Caco-2 (cell line): Measurements from ENCODE around the gene CEL. TPM values are rescaled to one million over a fixed set of nuclear protein-coding genes. Genes with fewer than 3 reads are reported as not detected.
"Not testable (repeated sequence)": the region's sequence is repeated elsewhere in the genome, so short reads cannot be mapped to it uniquely, and the experiment has no call there.

Source experiments
- BruUV-seq: library from RNA; stranded (reverse); fragments of 400-500 nt; replicated peaks from 2 replicates; lab custom pipeline; 2021; lab: Mats Ljungman, UMichigan
- CTCF ChIA-PET: fragments of 300-600 bp; sonication (Branson Sonifier 250); formaldehyde crosslinking; loops from one replicate; lab custom pipeline; 2022; ENCODE audit warnings: antibody characterized with exemption; lab: Charles Lee
- POLR2A ChIA-PET: fragments of 300-600 bp; sonication (Branson Sonifier 250); formaldehyde crosslinking; loops from one replicate; lab custom pipeline; 2022; ENCODE audit warnings: antibody characterized with exemption; lab: Charles Lee
- DNase-seq, 2 experiments: peaks; one replicate each; pipeline versions ENCODE4 v3.0.0 to v3.0.0-alpha.2; 2020 to 2022
- H3K27me3 ChIP-seq: replicated peaks from 2 replicates; pipeline ENCODE4 v1.6.0; 2011; ENCODE audit warnings: low read length; ENCODE audit not compliant: control insufficient read depth, insufficient read depth
- H3K36me3 ChIP-seq: 2 replicates; pipeline ENCODE4 v1.5.1; 2011; ENCODE audit warnings: low read length; ENCODE audit not compliant: control insufficient read depth, insufficient read depth
- H3K4me1 ChIP-seq: fragments of 250-450 bp; sonication (Bioruptor Pico); 2 replicates; pipeline ENCODE4 v1.5.1; 2020; ENCODE audit warnings: mild to moderate bottlenecking
- H3K4me3 ChIP-seq: 2 replicates; pipeline ENCODE4 v1.5.1; 2011; ENCODE audit warnings: low read depth, mild to moderate bottlenecking, control low read depth, low read length
- H3K9me3 ChIP-seq: fragments of 250-450 bp; sonication (Bioruptor Pico); 2 replicates; pipeline ENCODE4 v1.5.1; 2020; ENCODE audit warnings: mild to moderate bottlenecking, moderate library complexity
- H3K27ac Mint-ChIP-seq: one replicate; pipeline ENCODE4 v1.8.0; 2022; ENCODE audit warnings: mixed read lengths; ENCODE audit not compliant: unreplicated experiment
- H3K27me3 Mint-ChIP-seq: one replicate; pipeline ENCODE4 v1.8.0; 2022; ENCODE audit warnings: mixed read lengths; ENCODE audit not compliant: insufficient read depth, unreplicated experiment
- H3K36me3 Mint-ChIP-seq: one replicate; pipeline ENCODE4 v1.8.0; 2022; ENCODE audit warnings: mild to moderate bottlenecking, mixed read lengths; ENCODE audit not compliant: insufficient read depth, unreplicated experiment
- H3K4me1 Mint-ChIP-seq: one replicate; pipeline ENCODE4 v1.8.0; 2022; ENCODE audit warnings: low read depth, mixed read lengths; ENCODE audit not compliant: unreplicated experiment
- H3K4me3 Mint-ChIP-seq: one replicate; pipeline ENCODE4 v1.8.0; 2022; ENCODE audit warnings: mild to moderate bottlenecking, moderate library complexity, mixed read lengths; ENCODE audit not compliant: unreplicated experiment
- H3K9me3 Mint-ChIP-seq: one replicate; pipeline ENCODE4 v1.8.0; 2022; ENCODE audit warnings: mixed read lengths; ENCODE audit not compliant: unreplicated experiment
- intact Hi-C: fragments of 100-400 bp; cut with micrococcal nuclease; formaldehyde crosslinking; loops from one replicate; pipeline ENCODE4 v1.10.0; 2022; ENCODE audit not compliant: unreplicated experiment
- total RNA-seq: library from RNA; stranded (reverse); gene quantifications from 2 replicates; pipeline ENCODE4 v1.2.3, GENCODE V29; 2022
- TF ChIP-seq, protein P1 (sequence below), 2 experiments: fragments of 200-600 bp in 1 of 2; IDR thresholded peaks; 1 replicate in 1 of 2; 2 replicates in 1 of 2; pipeline versions ENCODE4 v1.5.1 to v1.8.0; 2011 to 2022; ENCODE audit warnings: antibody characterized with exemption in 1 of 2, control low read depth in 1 of 2, inconsistent platforms in 1 of 2, low read depth in 1 of 2, low read length in 1 of 2, mild to moderate bottlenecking in 1 of 2, moderate library complexity in 1 of 2; ENCODE audit not compliant: insufficient read depth in 1 of 2, severe bottlenecking in 1 of 2, unreplicated experiment in 1 of 2

Gene CEL
- total RNA-seq, 1 experiment from 2014 or later, result 2.0 TPM

DNA sequence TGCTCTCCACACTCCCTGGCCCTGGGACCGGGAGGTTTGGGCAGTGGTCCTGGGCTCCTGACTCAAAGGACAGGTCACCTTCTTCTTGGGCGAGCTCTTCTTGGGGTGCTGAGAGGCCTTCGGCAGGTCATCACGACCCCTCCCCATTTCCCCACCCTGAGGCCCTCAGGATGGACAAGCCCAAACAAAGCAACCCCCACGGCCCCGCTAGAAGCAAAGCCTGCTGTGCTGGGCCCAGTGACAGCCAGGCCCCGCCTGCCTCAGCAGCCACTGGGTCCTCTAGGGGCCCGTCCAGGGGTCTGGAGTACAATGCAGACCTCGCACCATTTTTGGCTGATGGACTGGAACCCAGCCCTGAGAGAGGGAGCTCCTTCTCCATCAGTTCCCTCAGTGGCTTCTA lies 21.9 kb downstream of the CEL start:
- H3K4me1 ChIP-seq, result peaks cover 13% of the 10 kb centered on the region
- H3K4me1 Mint-ChIP-seq, result not testable (repeated sequence)

DNA sequence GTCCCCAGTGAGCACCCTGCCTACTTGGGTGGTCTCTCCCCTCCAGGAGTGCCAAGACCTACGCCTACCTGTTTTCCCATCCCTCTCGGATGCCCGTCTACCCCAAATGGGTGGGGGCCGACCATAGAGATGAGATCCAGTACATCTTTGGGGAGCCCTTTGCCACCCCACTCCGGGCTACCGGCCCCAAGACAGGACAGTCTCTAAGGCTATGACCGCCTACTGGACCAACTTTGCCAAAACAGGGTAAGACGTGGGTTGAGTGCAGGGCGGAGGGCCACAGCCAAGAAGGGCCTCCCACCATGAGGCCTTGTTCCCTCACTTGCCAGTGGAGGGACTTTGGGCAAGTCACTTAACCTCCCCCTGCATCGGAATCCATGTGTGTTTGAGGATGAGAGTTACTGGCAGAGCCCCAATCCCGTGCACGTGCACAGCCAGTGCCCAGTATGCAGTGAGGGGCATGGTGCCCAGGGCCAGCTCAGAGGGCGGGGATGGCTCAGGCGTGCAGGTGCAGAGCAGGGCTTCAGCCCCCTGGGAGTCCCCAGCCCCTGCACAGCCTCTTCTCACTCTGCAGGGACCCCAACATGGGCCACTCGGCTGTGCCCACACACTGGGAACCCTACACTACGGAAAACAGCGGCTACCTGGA lies 24.6 kb downstream of the CEL start:
- intact Hi-C loops, H3K9me3 ChIP-seq, CTCF ChIA-PET, BruUV-seq, POLR2A ChIA-PET, H3K9me3 Mint-ChIP-seq, H3K4me3 ChIP-seq, H3K4me1 Mint-ChIP-seq, H3K27ac Mint-ChIP-seq, H3K27me3 Mint-ChIP-seq, H3K36me3 Mint-ChIP-seq, H3K27me3 ChIP-seq, H3K4me1 ChIP-seq, H3K36me3 ChIP-seq, H3K4me3 Mint-ChIP-seq: not testable (repeated sequence)
- DNase-seq, result peak in 1 of 2 experiments; percentile 14

More for the DNA sequence above, 21.9 kb downstream of the CEL start:
- H3K27me3 ChIP-seq, BruUV-seq, H3K27me3 Mint-ChIP-seq, H3K9me3 ChIP-seq, intact Hi-C loops, H3K36me3 ChIP-seq, POLR2A ChIA-PET, H3K27ac Mint-ChIP-seq, CTCF ChIA-PET, H3K36me3 Mint-ChIP-seq, H3K4me3 Mint-ChIP-seq, H3K4me3 ChIP-seq, H3K9me3 Mint-ChIP-seq: not testable (repeated sequence)
- peak in 1 of 2 experiments; percentile 5 for DNase-seq

DNA sequence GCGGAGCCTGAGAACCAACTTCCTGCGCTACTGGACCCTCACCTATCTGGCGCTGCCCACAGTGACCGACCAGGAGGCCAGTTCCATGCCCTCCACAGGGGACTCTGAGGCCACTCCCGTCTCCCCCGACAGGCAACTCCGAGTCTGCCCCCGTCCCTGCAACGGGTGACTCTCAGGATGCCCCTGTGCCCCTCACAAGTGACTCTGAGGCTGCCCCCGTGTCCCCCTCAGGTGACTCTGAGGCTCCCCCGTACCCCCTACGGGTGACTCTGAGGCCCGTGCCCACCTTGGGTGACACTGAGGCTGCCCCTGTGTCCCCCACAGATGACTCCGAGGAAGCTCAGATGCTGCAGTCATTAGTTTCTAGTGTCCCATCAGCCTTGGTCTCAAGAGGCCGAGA lies 25.1 kb downstream of the CEL start:
- BruUV-seq, result no TSS peak
- ChIA-PET CTCF (no interaction called here), POLR2A (no interaction called here)
- Mint-ChIP-seq H3K27me3 (no peaks in the 10 kb centered on the region), H3K27ac (no peak overlapping the region), H3K9me3 (no peaks in the 10 kb centered on the region), H3K36me3 (no peaks in the 10 kb centered on the region), H3K4me3 (no peak overlapping the region), H3K4me1 (no peaks in the 10 kb centered on the region)
- no peaks in the 10 kb centered on the region for H3K36me3 ChIP-seq
- no peaks in the 10 kb centered on the region for H3K27me3 ChIP-seq
- H3K4me3 ChIP-seq, result no peak overlapping the region
- no peaks in the 10 kb centered on the region for H3K4me1 ChIP-seq
- intact Hi-C loops, result no loop called here
- no peaks in the 10 kb centered on the region for H3K9me3 ChIP-seq
- TF ChIP-seq, protein P1, sequence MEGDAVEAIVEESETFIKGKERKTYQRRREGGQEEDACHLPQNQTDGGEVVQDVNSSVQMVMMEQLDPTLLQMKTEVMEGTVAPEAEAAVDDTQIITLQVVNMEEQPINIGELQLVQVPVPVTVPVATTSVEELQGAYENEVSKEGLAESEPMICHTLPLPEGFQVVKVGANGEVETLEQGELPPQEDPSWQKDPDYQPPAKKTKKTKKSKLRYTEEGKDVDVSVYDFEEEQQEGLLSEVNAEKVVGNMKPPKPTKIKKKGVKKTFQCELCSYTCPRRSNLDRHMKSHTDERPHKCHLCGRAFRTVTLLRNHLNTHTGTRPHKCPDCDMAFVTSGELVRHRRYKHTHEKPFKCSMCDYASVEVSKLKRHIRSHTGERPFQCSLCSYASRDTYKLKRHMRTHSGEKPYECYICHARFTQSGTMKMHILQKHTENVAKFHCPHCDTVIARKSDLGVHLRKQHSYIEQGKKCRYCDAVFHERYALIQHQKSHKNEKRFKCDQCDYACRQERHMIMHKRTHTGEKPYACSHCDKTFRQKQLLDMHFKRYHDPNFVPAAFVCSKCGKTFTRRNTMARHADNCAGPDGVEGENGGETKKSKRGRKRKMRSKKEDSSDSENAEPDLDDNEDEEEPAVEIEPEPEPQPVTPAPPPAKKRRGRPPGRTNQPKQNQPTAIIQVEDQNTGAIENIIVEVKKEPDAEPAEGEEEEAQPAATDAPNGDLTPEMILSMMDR (IDR thresholded peaks at IDR 0.05; ENCODE audit: insufficient read depth in 1 of 2, low read depth in 1 of 2, low read length in 1 of 2, severe bottlenecking in 1 of 2, unreplicated experiment in 1 of 2), result no peak
- DNase-seq, result peak in 1 of 2 experiments; percentile 28

DNA sequence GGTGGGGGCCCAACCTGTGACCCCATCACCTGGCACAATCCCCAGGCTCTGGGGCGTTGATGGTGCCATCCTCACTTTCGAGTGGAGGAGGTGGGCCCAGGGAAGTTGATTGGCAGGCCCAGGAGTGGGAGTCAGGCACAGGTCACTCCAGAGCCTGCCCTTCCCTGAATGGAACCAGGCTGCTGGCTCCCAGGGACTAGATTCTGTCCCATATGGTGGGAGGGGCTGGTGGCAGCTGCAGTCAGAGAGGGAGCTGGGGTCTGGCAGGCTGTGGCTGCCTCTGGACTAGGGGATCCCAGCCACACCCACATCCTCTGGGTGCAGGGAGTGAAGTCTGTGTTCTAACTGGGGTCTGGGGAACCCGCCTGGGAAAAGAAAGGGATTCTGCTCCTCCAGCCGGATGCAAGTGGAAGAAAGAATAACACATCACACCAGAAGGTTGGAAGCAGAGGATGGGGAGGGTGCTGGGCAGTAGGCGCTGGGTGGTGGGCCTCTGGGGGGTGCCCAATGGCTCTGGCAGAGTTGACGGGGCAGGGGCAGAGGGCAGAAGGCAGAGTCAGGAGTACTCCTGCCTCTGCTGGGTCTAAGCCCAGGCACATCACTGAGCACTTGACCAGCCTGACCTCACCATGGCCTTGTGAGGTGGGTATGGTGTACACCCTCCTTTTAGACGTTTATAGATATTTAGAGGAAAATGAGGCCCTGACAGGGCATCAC lies 25.8 kb downstream of the CEL start:
- Mint-ChIP-seq H3K9me3 (no peaks in the 10 kb centered on the region), H3K4me1 (no peaks in the 10 kb centered on the region), H3K27ac (no peak overlapping the region), H3K27me3 (no peaks in the 10 kb centered on the region), H3K36me3 (no peaks in the 10 kb centered on the region), H3K4me3 (no peak overlapping the region)
- Histone ChIP-seq H3K27me3 (no peaks in the 10 kb centered on the region), H3K36me3 (no peaks in the 10 kb centered on the region), H3K4me1 (no peaks in the 10 kb centered on the region), H3K9me3 (no peaks in the 10 kb centered on the region), H3K4me3 (no peak overlapping the region)
- intact Hi-C loops, result no loop called here
- ChIA-PET POLR2A (no interaction called here), CTCF (no interaction called here)
- DNase-seq, result no peak
- TF ChIP-seq, protein P1 (IDR thresholded peaks at IDR 0.05; ENCODE audit: insufficient read depth in 1 of 2, low read depth in 1 of 2, low read length in 1 of 2, severe bottlenecking in 1 of 2, unreplicated experiment in 1 of 2), result no peak
- no TSS peak for BruUV-seq
